ENCODE data around the gene FADS3.

DNA sequence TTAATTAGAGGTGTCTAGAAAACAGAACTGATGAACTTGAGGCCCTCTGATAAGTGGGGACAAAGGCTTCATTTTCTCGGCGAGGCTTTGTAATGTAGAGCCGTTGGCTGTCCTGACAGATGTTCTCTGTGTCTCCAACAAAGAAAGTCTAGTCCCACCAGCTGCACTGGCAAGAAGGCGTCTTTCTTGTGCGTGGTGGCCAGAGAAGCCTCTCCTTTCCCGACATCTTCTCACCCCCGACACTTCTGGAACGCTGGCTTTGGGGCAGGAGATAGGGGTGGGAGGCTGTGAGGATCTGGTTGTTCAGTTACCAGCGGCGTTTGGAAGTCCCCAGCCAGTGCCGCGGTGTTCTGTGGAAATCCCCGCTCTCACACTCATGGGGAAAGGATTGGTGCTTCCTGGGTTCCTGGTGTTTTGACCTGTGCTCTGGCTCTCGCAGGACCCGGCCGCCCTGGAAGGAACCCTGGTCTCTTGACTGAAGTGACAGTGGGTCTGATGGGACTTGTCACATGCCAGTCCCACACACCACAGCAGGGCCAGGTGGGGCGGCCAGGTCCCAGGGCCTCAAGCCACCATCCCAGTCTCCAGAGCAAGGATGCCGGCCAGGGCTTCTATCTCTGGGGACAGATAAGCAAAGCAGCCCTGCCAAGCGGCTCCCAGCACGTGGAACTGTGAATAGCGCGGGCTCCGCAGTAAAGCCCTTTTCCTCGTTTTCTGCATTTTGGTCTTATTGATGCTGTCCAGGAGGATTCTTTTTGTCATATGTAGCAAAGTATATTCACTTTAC is 40.0 kb downstream of the FADS3 start:
- TF ChIP-seq CTCF (IDR thresholded peaks at IDR 0.05) (no peak), EZH2 (IDR thresholded peaks at IDR 0.05) (no peak), EZH2phosphoT487 (IDR thresholded peaks at IDR 0.05) (no peak)
